H9 (cell line): ENCODE measurements around the gene CDH8. TPM values are rescaled to one million over a fixed set of nuclear protein-coding genes. Genes with fewer than 3 reads are reported as not detected.

ENCODE experiments used
- DNase-seq: peaks from one replicate; pipeline ENCODE4 v3.0.0-alpha.2; 2017
- H2AFZ ChIP-seq: one replicate; pipeline ENCODE4 v1.6.1; 2013; ENCODE audit warnings: mild to moderate bottlenecking, low read length, control low read depth, moderate library complexity
- H2AK5ac ChIP-seq: 2 replicates; pipeline ENCODE4 v1.6.1; 2013; ENCODE audit warnings: low read length, control low read depth, mixed read lengths; ENCODE audit not compliant: insufficient read length
- H2BK120ac ChIP-seq: one replicate; pipeline ENCODE4 v1.6.1; 2013; ENCODE audit warnings: low read depth, mild to moderate bottlenecking, low read length, control low read depth, inconsistent platforms; ENCODE audit not compliant: poor library complexity, severe bottlenecking
- H2BK12ac ChIP-seq: 2 replicates; pipeline ENCODE4 v1.6.1; 2013; ENCODE audit warnings: low read length, control low read depth, mixed read lengths, low read depth; ENCODE audit not compliant: insufficient read length
- H2BK15ac ChIP-seq: 2 replicates; pipeline ENCODE4 v1.6.1; 2013; ENCODE audit warnings: low read depth, low read length, control low read depth
- H2BK20ac ChIP-seq: one replicate; pipeline ENCODE4 v1.6.1; 2013; ENCODE audit warnings: low read depth, mild to moderate bottlenecking, low read length, control low read depth, inconsistent platforms; ENCODE audit not compliant: poor library complexity, severe bottlenecking
- H2BK5ac ChIP-seq: 2 replicates; pipeline ENCODE4 v1.6.1; 2013; ENCODE audit warnings: low read length, control low read depth, mixed read lengths; ENCODE audit not compliant: insufficient read length
- H3K14ac ChIP-seq: 2 replicates; pipeline ENCODE4 v1.6.1; 2013; ENCODE audit warnings: low read length, control low read depth; ENCODE audit not compliant: insufficient read depth
- H3K18ac ChIP-seq: 2 replicates; pipeline ENCODE4 v1.6.1; 2013; ENCODE audit warnings: low read depth, mild to moderate bottlenecking, mixed read lengths, low read length, control low read depth; ENCODE audit not compliant: insufficient read length
- H3K23ac ChIP-seq: 2 replicates; pipeline ENCODE4 v1.6.1; 2013; ENCODE audit warnings: low read length, control low read depth, mixed read lengths, low read depth; ENCODE audit not compliant: insufficient read length
- H3K23me2 ChIP-seq: 2 replicates; pipeline ENCODE4 v1.6.1; 2013; ENCODE audit warnings: low read depth, mild to moderate bottlenecking, mixed read lengths, low read length, control low read depth; ENCODE audit not compliant: insufficient read length, poor library complexity, severe bottlenecking
- H3K27ac ChIP-seq: 2 replicates; pipeline ENCODE4 v1.5.1; 2013; ENCODE audit warnings: low read length, control low read depth, mixed read lengths, low read depth; ENCODE audit not compliant: insufficient read length
- H3K27me3 ChIP-seq: 2 replicates; pipeline ENCODE4 v1.6.1; 2013; ENCODE audit warnings: low read length, control low read depth, inconsistent platforms; ENCODE audit not compliant: insufficient read depth
- H3K4ac ChIP-seq: 2 replicates; pipeline ENCODE4 v1.6.1; 2013; ENCODE audit warnings: low read depth, mild to moderate bottlenecking, control low read depth, inconsistent platforms, low read length, moderate library complexity
- H3K4me1 ChIP-seq: 2 replicates; pipeline ENCODE4 v1.6.1; 2013; ENCODE audit warnings: low read length, control low read depth, inconsistent platforms; ENCODE audit not compliant: insufficient read depth
- H3K4me2 ChIP-seq: 2 replicates; pipeline ENCODE4 v1.6.1; 2013; ENCODE audit warnings: low read length, control low read depth, mixed read lengths; ENCODE audit not compliant: insufficient read length, insufficient read depth
- H3K56ac ChIP-seq: 2 replicates; pipeline ENCODE4 v1.6.1; 2013; ENCODE audit warnings: low read depth, mild to moderate bottlenecking, mixed read lengths, low read length, control low read depth; ENCODE audit not compliant: insufficient read length
- H3K79me1 ChIP-seq: 2 replicates; pipeline ENCODE4 v1.6.1; 2013; ENCODE audit warnings: low read depth, mild to moderate bottlenecking, moderate library complexity, low read length, control low read depth, inconsistent platforms; ENCODE audit not compliant: insufficient read depth, poor library complexity, severe bottlenecking
- H3K79me2 ChIP-seq: 2 replicates; pipeline ENCODE4 v1.6.1; 2013; ENCODE audit warnings: low read length, control low read depth, inconsistent platforms; ENCODE audit not compliant: insufficient read depth
- H3K9ac ChIP-seq: 2 replicates; pipeline ENCODE4 v1.6.1; 2013; ENCODE audit warnings: low read length, control low read depth, mixed read lengths; ENCODE audit not compliant: insufficient read length; ENCODE audit errors: extremely low read depth
- H3K9me3 ChIP-seq: one replicate; pipeline ENCODE4 v1.6.1; 2013; ENCODE audit warnings: low read depth, low read length, inconsistent platforms; ENCODE audit not compliant: control insufficient read depth
- H3T11ph ChIP-seq: one replicate; pipeline ENCODE4 v1.6.1; 2013; ENCODE audit warnings: mild to moderate bottlenecking, low read length, control low read depth, inconsistent platforms
- H4K20me1 ChIP-seq: one replicate; pipeline ENCODE4 v1.6.1; 2013; ENCODE audit not compliant: control insufficient read depth, insufficient read length, insufficient read depth
- H4K5ac ChIP-seq: 2 replicates; pipeline ENCODE4 v1.6.1; 2013; ENCODE audit warnings: low read depth, mild to moderate bottlenecking, mixed read lengths, low read length, control low read depth; ENCODE audit not compliant: insufficient read length
- H4K8ac ChIP-seq: replicated peaks from 2 replicates; pipeline ENCODE4 v1.6.1; 2013; ENCODE audit warnings: low read length, control low read depth, mixed read lengths, low read depth; ENCODE audit not compliant: insufficient read length
- H4K91ac ChIP-seq: 2 replicates; pipeline ENCODE4 v1.6.1; 2013; ENCODE audit warnings: low read depth, mild to moderate bottlenecking, moderate library complexity, mixed read lengths, low read length, control low read depth; ENCODE audit not compliant: insufficient read length
- H3K27ac Mint-ChIP-seq, 3 experiments: 2 replicates in 2 of 3; 3 replicates in 1 of 3; pipeline ENCODE4 v1.8.0; 2020 to 2021; ENCODE audit warnings: mixed read lengths in 3 of 3, mild to moderate bottlenecking in 1 of 3, moderate library complexity in 1 of 3
- H3K27me3 Mint-ChIP-seq: 2 replicates; pipeline ENCODE4 v1.8.0; 2021; ENCODE audit warnings: low read depth, mild to moderate bottlenecking, moderate library complexity, mixed read lengths
- H3K36me3 Mint-ChIP-seq, 3 experiments: 2 replicates in 2 of 3; 3 replicates in 1 of 3; pipeline ENCODE4 v1.8.0; 2020 to 2021; ENCODE audit warnings: low read depth in 3 of 3, mixed read lengths in 3 of 3; ENCODE audit not compliant: insufficient read depth in 1 of 3
- H3K4me1 Mint-ChIP-seq, 2 experiments: 2 replicates each; pipeline ENCODE4 v1.8.0; 2020; ENCODE audit warnings: mixed read lengths in 2 of 2
- H3K4me3 Mint-ChIP-seq, 2 experiments: 2 replicates in 1 of 2; 3 replicates in 1 of 2; pipeline ENCODE4 v1.8.0; 2020 to 2021; ENCODE audit warnings: mild to moderate bottlenecking in 2 of 2, mixed read lengths in 2 of 2, moderate library complexity in 1 of 2
- H3K9me3 Mint-ChIP-seq, 2 experiments: 2 replicates in 1 of 2; 3 replicates in 1 of 2; pipeline ENCODE4 v1.8.0; 2020; ENCODE audit warnings: mild to moderate bottlenecking in 2 of 2, mixed read lengths in 2 of 2, moderate library complexity in 1 of 2
- CTCF ChIP-seq: fragments of 200-600 bp; sonication (generic); conservative IDR thresholded peaks from 3 replicates; pipeline ENCODE4 v1.8.0; 2021; ENCODE audit warnings: antibody characterized with exemption, mild to moderate bottlenecking
- WGBS: extraction: QIAGEN DNeasy Blood & Tissue Kit; methylation state at CpG from one replicate; pipeline ENCODE4 v1.1.7; 2013; ENCODE audit warnings: missing lambda C conversion rate, low lambda C conversion rate, mixed read lengths; ENCODE audit not compliant: insufficient read length; ENCODE audit errors: extremely low coverage; 5-methylcytosine and 5-hydroxymethylcytosine counted together
- total RNA-seq: library from RNA; stranded (reverse); gene quantifications from 2 replicates; pipeline ENCODE4 v1.2.1, GENCODE V29; 2021

The CDH8 gene
- total RNA-seq, 1 experiment from 2014 or later, result 12.0 TPM

- TF ChIP-seq CTCF, result no peak
- Histone ChIP-seq H2BK12ac (no peak overlapping the region), H2AK5ac (no peak overlapping the region), H4K20me1 (no peaks in the 10 kb centered on the region), H4K5ac (no peak overlapping the region), H3K9me3 (no peaks in the 10 kb centered on the region), H2BK20ac (no peak overlapping the region), H4K91ac (no peak overlapping the region), H4K8ac (no peak overlapping the region), H3K27ac (no peak overlapping the region), H3K79me1 (no peaks in the 10 kb centered on the region), H3K4me1 (peaks cover 5% of the 10 kb centered on the region; the same call in 1 of the 2 replicates), H3K4me2 (no peak overlapping the region), H2BK120ac (no peak overlapping the region), H3K23me2 (peaks cover 28% of the 10 kb centered on the region), H3T11ph (no peak overlapping the region), H3K79me2 (no peaks in the 10 kb centered on the region), H3K4ac (no peak overlapping the region), H3K23ac (no peak overlapping the region), H3K14ac (no peak overlapping the region), H3K27me3 (peaks cover 29% of the 10 kb centered on the region; the same call in 1 of the 2 replicates), H3K9ac (no peak overlapping the region), H3K18ac (no peak overlapping the region), H3K56ac (no peak overlapping the region), H2BK5ac (no peak overlapping the region), H2BK15ac (no peak overlapping the region), H2AFZ (no peak overlapping the region)
- Mint-ChIP-seq H3K9me3 (no peaks in the 10 kb centered on the region; a peak in 2 of 5 replicates), H3K27ac (peak overlapping the region in 1 of 3 experiments; percentile 8; a peak in 1 of 7 replicates), H3K4me1 (peaks cover 38 to 45% of the 10 kb centered on the region in 2 experiments), H3K36me3 (no peaks in the 10 kb centered on the region; a peak in 1 of 7 replicates), H3K4me3 (no peak overlapping the region), H3K27me3 (peaks cover 58% of the 10 kb centered on the region)
- WGBS, result 100% methylated on average over 1 of the region's 3 CpGs
- no peak for DNase-seq
These were observed 2.4 kb upstream of the CDH8 start for GRCh38 chr16:62038646-62039045.
